Neural progenitor cell (in vitro differentiated cells): Measurements from ENCODE around the gene ALAD.

Experiments
- CTCF ChIP-seq: fragments of 200-600 bp; sonication (generic); IDR thresholded peaks from 2 replicates; pipeline ENCODE4 v1.5.1; 2017; ENCODE audit warnings: antibody characterized with exemption, mild to moderate bottlenecking
- EZH2 ChIP-seq: fragments of 200-600 bp; sonication (generic); IDR thresholded peaks from 2 replicates; pipeline ENCODE4 v1.6.1; 2017; ENCODE audit warnings: antibody characterized with exemption, mild to moderate bottlenecking, moderate library complexity
- EZH2phosphoT487 ChIP-seq: fragments of 200-600 bp; sonication (generic); IDR thresholded peaks from 2 replicates; pipeline ENCODE4 v1.6.1; 2017; ENCODE audit warnings: antibody characterized with exemption

GRCh38 chr9:113356686-113357292 lies 44.3 kb downstream of the ALAD start:
- TF ChIP-seq CTCF: no peak
- TF ChIP-seq EZH2: no peak
- TF ChIP-seq EZH2phosphoT487: no peak
